ENCODE measurements around the gene ELAVL1. TPM values are rescaled to one million over a fixed set of nuclear protein-coding genes. Genes with fewer than 3 reads are reported as not detected.
A peak's percentile ranks its signal among the peaks of the same experiment; 100 is the strongest.

The ELAVL1 gene
- total and polyA plus RNA-seq, 4 donors: 15.0 to 72.8 (median 47.0) TPM

DNA sequence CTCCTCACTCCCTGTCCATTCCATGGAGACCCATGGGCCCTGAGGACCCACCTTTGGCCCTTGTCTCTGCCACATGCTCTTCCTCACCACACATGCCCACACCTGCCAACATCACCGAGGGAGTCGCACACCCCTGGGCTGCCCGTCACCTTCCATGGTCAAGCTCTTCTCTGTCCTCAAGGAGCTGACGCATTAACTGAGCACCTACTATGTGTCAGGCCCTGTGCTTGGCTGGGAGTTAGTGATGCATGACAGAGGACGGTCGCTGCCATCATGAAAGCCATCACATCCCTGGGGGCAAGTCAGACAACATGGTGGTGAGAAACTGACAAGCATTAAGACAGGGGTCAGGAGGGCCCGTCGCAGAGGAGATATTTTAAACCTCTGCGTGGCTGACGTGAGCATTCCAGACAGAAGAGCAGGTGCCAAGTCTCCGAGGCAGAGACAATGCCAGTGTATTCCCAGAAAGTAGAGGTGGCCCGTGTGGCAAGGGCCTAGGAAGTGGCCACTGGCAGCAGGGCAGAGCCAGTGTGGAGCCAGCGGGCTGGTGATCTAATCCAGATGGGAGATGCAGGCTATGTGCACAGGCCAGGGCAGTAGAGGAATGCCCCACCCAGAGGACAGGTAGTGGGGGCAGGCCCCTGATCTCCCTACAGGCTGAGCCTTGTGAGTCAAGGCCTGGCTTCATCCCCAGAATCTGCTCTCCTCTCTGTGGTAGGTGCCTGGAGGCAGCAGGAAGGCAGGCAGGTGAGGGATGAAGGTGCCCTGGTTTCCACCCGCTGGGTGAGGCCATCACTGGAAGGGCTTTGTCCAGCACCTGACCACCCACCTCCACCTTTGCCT, 21.2 kb downstream of the ELAVL1 start:
- H3K9me3 ChIP-seq (ENCODE audit: control insufficient read depth in 4 of 4, insufficient read depth in 3 of 4, low read length in 3 of 4): no peaks in the 10 kb centered on the region
- 94 to 96% methylated on average over 14 of the region's 14 CpGs for WGBS, 2 donors
- no peak overlapping the region for H3K9ac ChIP-seq (ENCODE audit: insufficient read depth in 1 of 2, low read length in 2 of 2)
- peaks cover 0 to 22% (median 8%) of the 10 kb centered on the region in 5 donors for H3K4me1 ChIP-seq (ENCODE audit: control insufficient read depth in 5 of 5, insufficient read depth in 5 of 5, low read length in 5 of 5)
- TF ChIP-seq, protein P1, sequence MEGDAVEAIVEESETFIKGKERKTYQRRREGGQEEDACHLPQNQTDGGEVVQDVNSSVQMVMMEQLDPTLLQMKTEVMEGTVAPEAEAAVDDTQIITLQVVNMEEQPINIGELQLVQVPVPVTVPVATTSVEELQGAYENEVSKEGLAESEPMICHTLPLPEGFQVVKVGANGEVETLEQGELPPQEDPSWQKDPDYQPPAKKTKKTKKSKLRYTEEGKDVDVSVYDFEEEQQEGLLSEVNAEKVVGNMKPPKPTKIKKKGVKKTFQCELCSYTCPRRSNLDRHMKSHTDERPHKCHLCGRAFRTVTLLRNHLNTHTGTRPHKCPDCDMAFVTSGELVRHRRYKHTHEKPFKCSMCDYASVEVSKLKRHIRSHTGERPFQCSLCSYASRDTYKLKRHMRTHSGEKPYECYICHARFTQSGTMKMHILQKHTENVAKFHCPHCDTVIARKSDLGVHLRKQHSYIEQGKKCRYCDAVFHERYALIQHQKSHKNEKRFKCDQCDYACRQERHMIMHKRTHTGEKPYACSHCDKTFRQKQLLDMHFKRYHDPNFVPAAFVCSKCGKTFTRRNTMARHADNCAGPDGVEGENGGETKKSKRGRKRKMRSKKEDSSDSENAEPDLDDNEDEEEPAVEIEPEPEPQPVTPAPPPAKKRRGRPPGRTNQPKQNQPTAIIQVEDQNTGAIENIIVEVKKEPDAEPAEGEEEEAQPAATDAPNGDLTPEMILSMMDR (IDR thresholded peaks at IDR 0.05; ENCODE audit: control extremely low read depth, extremely low read depth): no peak
- peaks cover 8 to 49% (median 38%) of the 10 kb centered on the region in 4 donors for H3K36me3 ChIP-seq (ENCODE audit: control insufficient read depth in 4 of 4, insufficient read depth in 4 of 4, low read length in 4 of 4)
- no peak overlapping the region for H3K27ac ChIP-seq (ENCODE audit: low read depth in 1 of 2, low read length in 1 of 2)
- H3K4me3 ChIP-seq: no peak overlapping the region
- no peaks in the 10 kb centered on the region for H3K27me3 ChIP-seq (ENCODE audit: control insufficient read depth in 3 of 3, insufficient read depth in 3 of 3, low read length in 2 of 3)
- no peak for ATAC-seq (ENCODE audit: insufficient read depth, low FRiP score)
- DNase-seq: no peak

DNA sequence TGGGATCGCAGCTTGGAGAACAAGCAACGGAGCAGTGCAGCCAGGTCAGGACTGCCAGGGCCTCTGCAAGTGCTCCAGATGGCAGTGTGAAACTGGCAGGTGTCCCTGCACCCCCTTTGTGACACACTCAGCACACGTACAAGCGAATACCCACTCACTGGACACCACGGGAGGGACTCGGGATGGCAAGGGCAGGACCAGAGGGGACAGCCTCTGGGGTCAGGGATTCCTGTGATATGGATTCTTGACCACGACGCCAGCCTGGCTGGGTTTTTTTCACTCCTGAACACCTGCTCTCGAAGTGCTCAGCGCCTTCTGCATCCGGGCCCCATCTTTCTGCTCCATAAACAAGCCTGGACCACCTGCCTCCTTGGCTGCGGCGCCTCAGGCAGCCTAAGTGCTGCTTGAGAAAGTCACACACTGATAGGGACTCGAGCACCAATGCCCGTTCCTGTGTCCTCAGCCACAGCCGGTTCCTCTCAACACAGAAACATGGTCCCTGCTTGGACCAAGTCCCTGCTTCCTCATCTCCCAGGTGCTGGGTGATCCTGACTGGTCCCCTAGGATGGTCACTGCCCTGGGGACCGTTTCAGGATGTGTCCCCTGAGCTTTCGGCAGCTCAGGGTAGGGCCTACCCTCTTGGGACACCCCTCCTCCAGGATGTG, 22.0 kb downstream of the ELAVL1 start:
- no peak overlapping the region for H3K4me3 ChIP-seq
- DNase-seq (no peak), ATAC-seq (ENCODE audit: insufficient read depth, low FRiP score) (no peak)
- H3K4me1 ChIP-seq (ENCODE audit: control insufficient read depth in 5 of 5, insufficient read depth in 5 of 5, low read length in 5 of 5): peaks cover 0 to 16% (median 6%) of the 10 kb centered on the region in 5 donors
- 92 to 93% methylated on average over 18 of the region's 18 CpGs for WGBS, 2 donors
- peak overlapping the region in 1 of 2 donors; percentile 56 for H3K27ac ChIP-seq (ENCODE audit: low read depth in 1 of 2, low read length in 1 of 2)
- no peaks in the 10 kb centered on the region for H3K27me3 ChIP-seq (ENCODE audit: control insufficient read depth in 3 of 3, insufficient read depth in 3 of 3, low read length in 2 of 3)
- TF ChIP-seq, protein P1 (IDR thresholded peaks at IDR 0.05; ENCODE audit: control extremely low read depth, extremely low read depth): no peak
- no peak overlapping the region for H3K9ac ChIP-seq (ENCODE audit: insufficient read depth in 1 of 2, low read length in 2 of 2)
- no peaks in the 10 kb centered on the region for H3K9me3 ChIP-seq (ENCODE audit: control insufficient read depth in 4 of 4, insufficient read depth in 3 of 4, low read length in 3 of 4)
- peaks cover 8 to 52% (median 39%) of the 10 kb centered on the region in 4 donors for H3K36me3 ChIP-seq (ENCODE audit: control insufficient read depth in 4 of 4, insufficient read depth in 4 of 4, low read length in 4 of 4)

DNA sequence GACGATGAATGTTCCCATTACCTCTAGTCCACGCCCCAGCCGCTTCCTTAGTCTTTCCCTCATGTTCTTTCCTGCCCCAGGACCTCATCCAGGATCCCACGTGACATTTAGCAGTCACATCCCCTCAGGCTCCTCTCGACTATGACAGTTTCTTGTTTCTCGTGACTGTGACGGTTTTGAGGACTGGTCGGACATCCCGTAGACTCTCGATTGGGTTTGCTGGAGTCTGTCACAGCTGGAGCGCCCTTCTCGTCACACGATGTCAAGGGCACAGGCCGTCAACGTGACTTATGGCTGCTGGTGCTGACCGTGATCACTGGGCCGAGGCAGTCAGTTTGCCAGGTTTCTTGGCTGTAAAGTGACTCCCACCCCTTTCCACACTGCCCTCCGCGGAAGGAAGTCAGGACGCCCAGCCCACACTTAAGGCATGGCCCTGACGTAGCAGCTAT, 22.8 kb downstream of the ELAVL1 start:
- DNase-seq (no peak), ATAC-seq (ENCODE audit: insufficient read depth, low FRiP score) (no peak)
- no peaks in the 10 kb centered on the region for H3K9me3 ChIP-seq (ENCODE audit: control insufficient read depth in 4 of 4, insufficient read depth in 3 of 4, low read length in 3 of 4)
- H3K4me1 ChIP-seq (ENCODE audit: control insufficient read depth in 5 of 5, insufficient read depth in 5 of 5, low read length in 5 of 5): peaks cover 0 to 10% (median 3%) of the 10 kb centered on the region in 5 donors
- no peak overlapping the region for H3K4me3 ChIP-seq
- TF ChIP-seq, protein P1 (IDR thresholded peaks at IDR 0.05; ENCODE audit: control extremely low read depth, extremely low read depth): no peak
- peaks cover 8 to 52% (median 36%) of the 10 kb centered on the region in 4 donors for H3K36me3 ChIP-seq (ENCODE audit: control insufficient read depth in 4 of 4, insufficient read depth in 4 of 4, low read length in 4 of 4)
- H3K27me3 ChIP-seq (ENCODE audit: control insufficient read depth in 3 of 3, insufficient read depth in 3 of 3, low read length in 2 of 3): no peaks in the 10 kb centered on the region
- 78% methylated on average over 21 of the region's 21 CpGs for WGBS, 2 donors
- H3K9ac ChIP-seq (ENCODE audit: insufficient read depth in 1 of 2, low read length in 2 of 2): no peak overlapping the region
- H3K27ac ChIP-seq (ENCODE audit: low read depth in 1 of 2, low read length in 1 of 2): peak overlapping the region in 1 of 2 donors; percentile 70

Data from lung (tissue), 12 donors.